T-helper 2 cell treated with Interferon-gamma antibody and Interleukin-4, amounts not matched to agents 100 ng/mL and 5 ng/mL, for 36 hours (primary cell): ENCODE measurements around the gene LMX1B. TPM values are rescaled to one million over a fixed set of nuclear protein-coding genes. Genes with fewer than 3 reads are reported as not detected.

Source experiments
- intact Hi-C: fragments of 100-400 bp; cut with micrococcal nuclease; formaldehyde crosslinking; loops from one replicate; pipeline ENCODE4 v1.15.1; 2023
- total RNA-seq: library from RNA; stranded (reverse); gene quantifications from 2 replicates; pipeline ENCODE4 v1.2.3, GENCODE V29; 2022

LMX1B gene
- total RNA-seq, 1 donor from 2014 or later = not detected

DNA sequence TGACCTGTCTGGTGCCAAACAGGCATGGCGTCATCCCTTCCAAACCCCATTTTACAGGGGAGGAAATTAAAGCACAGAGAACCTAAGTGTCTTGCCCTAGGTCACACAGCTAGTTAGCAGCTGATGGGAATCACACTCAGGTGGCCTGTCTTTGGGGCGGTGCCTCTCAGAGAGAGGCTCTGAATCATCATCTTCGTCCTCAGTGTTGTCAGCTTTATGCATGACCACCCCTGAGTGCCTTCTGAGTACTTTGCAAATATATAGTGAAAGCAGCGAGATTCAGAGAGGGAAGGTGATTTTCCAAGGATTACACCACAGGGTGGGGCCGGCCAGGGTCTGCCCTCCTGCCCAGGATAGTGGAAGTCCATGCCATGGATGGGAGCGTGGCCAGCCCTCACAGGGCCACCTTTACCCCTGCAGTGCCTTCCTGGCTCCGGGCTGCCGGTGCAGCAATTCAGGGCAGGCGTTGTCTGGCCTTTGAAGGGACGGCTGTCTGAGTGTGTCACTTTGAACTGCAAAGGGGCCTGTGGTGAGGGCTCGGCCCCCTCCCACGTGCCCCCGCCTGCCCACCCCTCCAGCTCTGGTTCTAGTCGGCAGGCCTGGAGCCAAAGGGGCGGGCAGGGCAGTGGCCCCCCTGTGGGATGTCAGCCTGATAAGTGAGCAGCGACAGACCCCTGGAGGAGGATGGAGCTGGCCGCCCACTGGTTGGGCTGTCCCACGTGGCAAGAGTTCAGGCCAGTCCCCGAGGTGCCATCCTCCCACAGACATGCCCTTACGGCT lies 16.9 kb downstream of the LMX1B start:
- intact Hi-C loops = no loop called here

GRCh38 chr9:126631254-126631653 lies 17.5 kb downstream of the LMX1B start:
- intact Hi-C loops = no loop called here

- intact Hi-C loops = no loop called here
Measured at GRCh38 chr9:126633881-126634558, 20.3 kb downstream of the LMX1B start.

GRCh38 chr9:126635061-126635460 lies 21.3 kb downstream of the LMX1B start:
- intact Hi-C loops = no loop called here

GRCh38 chr9:126635661-126636439 lies 22.1 kb downstream of the LMX1B start:
- intact Hi-C loops = no loop called here

- intact Hi-C loops = no loop called here
Measured at GRCh38 chr9:126636983-126637798, 23.5 kb downstream of the LMX1B start.

- intact Hi-C loops = no loop called here
Measured at GRCh38 chr9:126638571-126639132, 24.9 kb downstream of the LMX1B start.

DNA sequence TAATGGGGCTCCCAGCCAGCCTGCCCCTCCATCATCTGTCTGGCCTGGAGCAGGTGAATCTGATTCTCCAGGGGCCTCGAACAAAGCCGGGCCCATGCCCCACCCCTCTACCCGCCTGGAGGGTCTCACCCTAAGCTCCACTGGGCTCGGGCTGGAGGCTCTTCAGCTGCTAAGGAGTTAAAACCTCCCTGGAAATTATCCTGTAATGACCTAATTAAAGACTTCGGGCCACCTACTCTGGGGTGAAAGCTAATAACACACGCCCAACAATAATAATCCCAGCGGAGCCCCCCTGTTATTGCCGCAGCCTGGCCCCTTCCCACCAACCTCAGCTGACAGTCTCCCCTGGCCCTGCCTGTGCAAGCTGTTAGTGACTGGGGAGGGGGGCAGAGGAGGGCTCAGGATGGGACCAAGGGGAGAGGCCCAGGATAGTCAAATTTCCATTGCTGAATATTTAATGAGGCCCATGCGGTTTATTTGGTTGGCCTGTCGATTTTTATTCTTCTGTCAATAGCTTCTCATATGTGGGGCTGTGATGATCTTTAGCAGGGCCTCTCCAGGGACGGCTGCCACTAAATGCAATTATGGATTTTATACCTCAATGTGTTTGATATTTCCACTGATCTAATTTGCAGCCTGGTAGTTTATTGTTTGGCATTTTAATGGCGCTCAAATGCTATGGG lies 25.7 kb downstream of the LMX1B start:
- intact Hi-C loops = no loop called here

GRCh38 chr9:126641118-126641851 lies 27.6 kb downstream of the LMX1B start:
- intact Hi-C loops = no loop called here

- intact Hi-C loops = no loop called here
Measured at GRCh38 chr9:126642010-126642744, 28.4 kb downstream of the LMX1B start.

GRCh38 chr9:126642839-126643238 lies 29.1 kb downstream of the LMX1B start:
- intact Hi-C loops = no loop called here

DNA sequence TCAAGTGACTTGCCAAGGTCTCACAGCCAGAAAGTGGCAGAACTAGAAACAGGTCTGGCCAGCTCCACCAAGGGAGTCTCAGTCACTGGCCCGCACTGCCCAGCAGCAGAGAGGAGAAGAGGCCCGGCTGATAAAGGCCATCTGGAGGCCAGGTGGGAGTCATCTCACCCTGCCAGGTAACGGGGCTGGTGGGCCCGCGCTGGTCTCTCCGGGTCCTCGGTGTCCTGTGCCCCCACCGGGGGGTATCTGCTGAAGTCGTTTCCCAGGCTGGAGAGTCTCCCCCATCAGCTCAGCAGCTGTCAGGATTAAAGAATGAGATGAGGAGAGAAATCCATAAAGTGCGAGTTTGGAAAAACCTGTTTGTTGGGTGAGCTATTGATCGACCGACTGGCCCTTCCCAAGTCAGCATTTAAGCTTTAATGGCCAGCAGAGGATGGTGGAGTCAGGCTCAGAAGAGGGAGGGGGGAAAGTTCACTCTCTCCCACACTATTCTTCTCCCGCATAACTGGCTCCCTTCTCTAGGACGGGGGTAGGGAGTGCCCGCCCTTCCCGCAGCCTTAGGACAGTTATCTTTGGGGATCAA lies 30.3 kb downstream of the LMX1B start:
- intact Hi-C loops = no loop called here

DNA sequence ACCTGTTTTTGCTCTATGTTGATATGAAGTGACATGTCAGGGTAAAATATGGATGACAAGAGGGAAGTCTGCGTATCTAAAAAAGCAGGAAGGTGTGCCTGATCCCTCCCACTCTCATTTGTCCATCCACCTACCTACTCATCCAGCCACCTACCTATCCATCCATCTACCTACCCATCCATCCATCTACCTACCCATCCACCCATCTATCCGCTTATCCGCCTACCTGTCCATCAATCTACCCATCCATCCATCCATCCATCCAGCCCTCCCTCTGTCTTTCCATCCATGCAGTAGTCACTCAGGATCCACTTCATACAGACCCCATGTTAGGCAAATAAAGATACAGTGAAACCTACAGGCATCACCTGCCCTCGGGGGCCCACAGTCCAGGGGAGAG lies 32.4 kb downstream of the LMX1B start:
- intact Hi-C loops = no loop called here

GRCh38 chr9:126647585-126648411 lies 34.1 kb downstream of the LMX1B start:
- intact Hi-C loops = no loop called here

- intact Hi-C loops = no loop called here
Measured at GRCh38 chr9:126649477-126649876, 35.7 kb downstream of the LMX1B start.

- intact Hi-C loops = no loop called here
Measured at GRCh38 chr9:126650404-126651341, 36.9 kb downstream of the LMX1B start.
